ENCODE data around the gene TNFSF4.
A peak's percentile ranks its signal among the peaks of the same experiment; 100 is the strongest.

The TNFSF4 gene

DNA sequence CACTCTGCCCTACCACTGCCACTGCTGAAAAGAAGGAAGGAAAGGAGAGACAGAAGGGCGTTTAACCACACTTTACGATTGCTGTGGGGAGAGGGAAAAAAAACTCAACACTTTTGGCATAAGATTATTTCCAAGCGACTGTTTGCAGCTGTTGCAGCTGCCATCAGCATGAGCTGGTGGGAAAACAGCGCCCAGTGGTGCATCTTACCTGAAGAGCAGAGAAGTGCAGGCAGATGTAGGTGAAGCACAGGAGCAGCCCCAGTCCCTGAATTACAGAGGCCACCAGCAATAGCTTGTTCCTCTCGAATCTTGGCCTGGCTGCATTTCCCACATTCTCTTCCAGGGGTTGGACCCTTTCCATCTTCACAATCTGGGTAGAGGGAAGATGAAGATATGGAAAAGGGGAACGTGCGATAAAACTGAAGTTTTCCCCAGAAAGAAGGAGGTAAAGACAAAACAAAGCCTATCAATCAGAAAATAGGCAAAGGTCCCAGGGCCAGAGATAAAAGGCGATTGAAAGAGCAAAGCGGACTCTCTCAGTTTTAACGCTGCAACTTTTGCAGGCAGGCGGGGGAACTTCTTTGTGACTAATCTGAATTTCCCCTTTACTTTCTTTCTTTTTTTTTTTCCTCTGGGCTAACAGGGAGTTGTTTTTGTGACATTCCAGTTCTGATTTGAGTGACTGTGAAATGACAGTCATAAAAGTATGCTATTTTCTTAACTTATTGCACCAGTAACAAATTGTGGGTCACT lies at the start of gene TNFSF4:
Gene TNFSF4, minus strand, starts transcription at position 516 of the 753 bp plus-strand sequence. Its CDS starts 155 bp downstream, at position 361.
- no peak within 1 kb of the TSS for H3K4me3 ChIP-seq (ENCODE audit: low read depth, low read length)
- TF ChIP-seq CTCF (IDR thresholded peaks at IDR 0.05; ENCODE audit: control insufficient read depth, extremely low read depth, insufficient read depth) = no peak
- DNase-seq (ENCODE audit: low read depth) = no peak

- peak; percentile 78 for TF ChIP-seq CTCF (IDR thresholded peaks at IDR 0.05; ENCODE audit: control insufficient read depth, extremely low read depth, insufficient read depth)
- DNase-seq (ENCODE audit: low read depth) = peak; percentile 7
- H3K4me3 ChIP-seq (ENCODE audit: low read depth, low read length) = no peak overlapping the region
Observed at GRCh38 chr1:173255214-173255813, 48.2 kb upstream of the TNFSF4 start.

GRCh38 chr1:173253046-173253445 lies 45.9 kb upstream of the TNFSF4 start:
- H3K4me3 ChIP-seq (ENCODE audit: low read depth, low read length) = no peak overlapping the region
- no peak for TF ChIP-seq CTCF (IDR thresholded peaks at IDR 0.05; ENCODE audit: control insufficient read depth, extremely low read depth, insufficient read depth)
- no peak for DNase-seq (ENCODE audit: low read depth)

- H3K4me3 ChIP-seq (ENCODE audit: low read depth, low read length) = no peak overlapping the region
- TF ChIP-seq CTCF (IDR thresholded peaks at IDR 0.05; ENCODE audit: control insufficient read depth, extremely low read depth, insufficient read depth) = no peak
- no peak for DNase-seq (ENCODE audit: low read depth)
Observed at GRCh38 chr1:173249349-173249748, 42.2 kb upstream of the TNFSF4 start.

DNA sequence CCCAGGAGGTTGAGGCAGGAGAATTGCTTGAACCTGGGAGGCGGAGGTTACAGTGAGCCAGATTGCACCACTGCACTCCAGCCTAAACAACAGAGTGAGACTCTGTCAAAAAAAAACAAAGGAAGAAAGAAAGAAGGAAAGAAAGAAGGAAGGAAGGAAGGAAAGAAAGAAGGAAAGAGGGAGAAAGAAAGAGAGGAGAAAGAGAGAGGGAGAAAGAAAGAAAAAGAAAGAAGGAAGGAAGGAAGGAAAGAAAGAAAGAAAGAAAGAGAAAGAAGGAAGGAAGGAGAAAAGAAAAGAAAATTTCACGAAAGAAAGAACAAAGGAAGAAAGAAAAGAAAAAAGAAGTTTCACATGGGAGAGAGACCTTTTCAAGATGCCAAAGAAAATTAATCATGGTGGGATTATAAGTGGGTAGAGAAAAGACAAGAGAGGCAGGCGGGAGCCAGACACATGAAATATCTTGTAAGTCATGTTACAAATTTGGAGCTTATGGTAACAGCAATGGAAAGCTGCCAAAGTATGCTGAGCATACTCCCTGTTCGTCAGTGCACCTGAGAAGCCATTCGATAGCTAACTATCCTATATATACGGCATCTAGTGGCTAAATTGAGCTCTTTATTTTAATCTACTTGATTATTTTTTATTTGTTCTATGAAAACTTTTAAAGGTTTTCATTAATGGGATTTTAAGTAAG lies 41.3 kb upstream of the TNFSF4 start:
- H3K4me3 ChIP-seq (ENCODE audit: low read depth, low read length) = no peak overlapping the region
- no peak for DNase-seq (ENCODE audit: low read depth)
- no peak for TF ChIP-seq CTCF (IDR thresholded peaks at IDR 0.05; ENCODE audit: control insufficient read depth, extremely low read depth, insufficient read depth)

DNA sequence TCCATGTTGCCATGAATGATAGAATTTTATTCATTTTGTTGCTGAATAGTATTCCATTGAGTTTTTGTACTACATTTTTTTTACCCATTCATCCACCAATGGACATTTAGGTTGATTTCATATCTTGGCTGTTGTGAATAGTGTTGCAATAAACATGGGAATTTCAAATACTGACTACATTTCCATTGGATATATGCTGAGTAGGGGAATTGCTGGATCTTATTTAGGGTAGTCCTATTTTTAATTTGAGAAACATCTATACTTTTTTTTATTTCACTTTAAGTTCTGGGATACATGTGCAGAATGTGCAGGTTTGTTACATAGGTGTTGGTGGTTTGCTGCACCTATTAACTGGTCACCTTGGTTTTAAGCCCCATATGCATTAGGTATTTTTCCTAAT lies 38.8 kb upstream of the TNFSF4 start:
- DNase-seq (ENCODE audit: low read depth) = no peak
- TF ChIP-seq CTCF (IDR thresholded peaks at IDR 0.05; ENCODE audit: control insufficient read depth, extremely low read depth, insufficient read depth) = no peak
- no peak overlapping the region for H3K4me3 ChIP-seq (ENCODE audit: low read depth, low read length)

Measured in LNCaP clone FGC (cell line).